ENCODE data around the gene TNPO1.

Gene TNPO1

GRCh38 chr5:72882989-72883388 is 66.5 kb downstream of the TNPO1 start:
- no peak overlapping the region for H3K9ac ChIP-seq (ENCODE audit: low read depth, low read length)
- H3K4me1 ChIP-seq (ENCODE audit: insufficient read depth, low read length), result no peaks in the 10 kb centered on the region
- H3K4me2 ChIP-seq (ENCODE audit: insufficient read depth, low read length), result no peak overlapping the region
- peaks cover 98% of the 10 kb centered on the region for H3K36me3 ChIP-seq (ENCODE audit: insufficient read depth, low read length)
- no peak overlapping the region for H3K4me3 ChIP-seq (ENCODE audit: low read depth in 1 of 2, low read length in 2 of 2)
- H4K20me1 ChIP-seq (ENCODE audit: insufficient read depth, low read length), result peaks cover 10% of the 10 kb centered on the region; the same call in 1 of the 2 replicates
- H2AFZ ChIP-seq (ENCODE audit: low read depth, low read length), result no peak overlapping the region
- no peaks in the 10 kb centered on the region for H3K27me3 ChIP-seq (ENCODE audit: insufficient read depth, low read length, poor library complexity)
- no peaks in the 10 kb centered on the region for H3K9me3 ChIP-seq (ENCODE audit: insufficient read depth, low read length, severe bottlenecking)
- no peak for ATAC-seq (ENCODE audit: insufficient read depth, low read depth)
- no peak for DNase-seq
- TF ChIP-seq EZH2 (IDR thresholded peaks at IDR 0.05; ENCODE audit: borderline replicate concordance, low read depth, low read length, severe bottlenecking) (no peak), CTCF (IDR thresholded peaks at IDR 0.05; ENCODE audit: borderline replicate concordance, extremely low read depth, low read length, poor library complexity, severe bottlenecking) (no peak)
- H3K79me2 ChIP-seq (ENCODE audit: insufficient read depth, low read length), result peaks cover 27% of the 10 kb centered on the region
- no peak overlapping the region for H3K27ac ChIP-seq (ENCODE audit: low read length)

GRCh38 chr5:72883850-72884249 is 67.4 kb downstream of the TNPO1 start:
- no peak for ATAC-seq (ENCODE audit: insufficient read depth, low read depth)
- H3K4me1 ChIP-seq (ENCODE audit: insufficient read depth, low read length), result no peaks in the 10 kb centered on the region
- no peak for TF ChIP-seq EZH2 (IDR thresholded peaks at IDR 0.05; ENCODE audit: borderline replicate concordance, low read depth, low read length, severe bottlenecking)
- no peak for TF ChIP-seq CTCF (IDR thresholded peaks at IDR 0.05; ENCODE audit: borderline replicate concordance, extremely low read depth, low read length, poor library complexity, severe bottlenecking)
- DNase-seq, result no peak
- H3K27me3 ChIP-seq (ENCODE audit: insufficient read depth, low read length, poor library complexity), result no peaks in the 10 kb centered on the region
- peaks cover 98% of the 10 kb centered on the region for H3K36me3 ChIP-seq (ENCODE audit: insufficient read depth, low read length)
- H2AFZ ChIP-seq (ENCODE audit: low read depth, low read length), result no peak overlapping the region
- no peak overlapping the region for H3K9ac ChIP-seq (ENCODE audit: low read depth, low read length)
- H3K9me3 ChIP-seq (ENCODE audit: insufficient read depth, low read length, severe bottlenecking), result no peaks in the 10 kb centered on the region
- peaks cover 10% of the 10 kb centered on the region; the same call in 1 of the 2 replicates for H4K20me1 ChIP-seq (ENCODE audit: insufficient read depth, low read length)
- no peak overlapping the region for H3K4me2 ChIP-seq (ENCODE audit: insufficient read depth, low read length)
- no peak overlapping the region for H3K27ac ChIP-seq (ENCODE audit: low read length)
- peaks cover 22% of the 10 kb centered on the region for H3K79me2 ChIP-seq (ENCODE audit: insufficient read depth, low read length)
- H3K4me3 ChIP-seq (ENCODE audit: low read depth in 1 of 2, low read length in 2 of 2), result no peak overlapping the region

GRCh38 chr5:72884892-72885291 is 68.4 kb downstream of the TNPO1 start:
- Histone ChIP-seq H3K79me2 (ENCODE audit: insufficient read depth, low read length) (peaks cover 21% of the 10 kb centered on the region), H3K36me3 (ENCODE audit: insufficient read depth, low read length) (peaks cover 96% of the 10 kb centered on the region), H3K9me3 (ENCODE audit: insufficient read depth, low read length, severe bottlenecking) (no peaks in the 10 kb centered on the region), H2AFZ (ENCODE audit: low read depth, low read length) (no peak overlapping the region), H3K4me2 (ENCODE audit: insufficient read depth, low read length) (no peak overlapping the region), H3K27me3 (ENCODE audit: insufficient read depth, low read length, poor library complexity) (no peaks in the 10 kb centered on the region), H4K20me1 (ENCODE audit: insufficient read depth, low read length) (peaks cover 10% of the 10 kb centered on the region; the same call in 1 of the 2 replicates), H3K27ac (ENCODE audit: low read length) (no peak overlapping the region), H3K9ac (ENCODE audit: low read depth, low read length) (no peak overlapping the region), H3K4me1 (ENCODE audit: insufficient read depth, low read length) (no peaks in the 10 kb centered on the region), H3K4me3 (ENCODE audit: low read depth in 1 of 2, low read length in 2 of 2) (no peak overlapping the region)
- no peak for DNase-seq
- TF ChIP-seq CTCF (IDR thresholded peaks at IDR 0.05; ENCODE audit: borderline replicate concordance, extremely low read depth, low read length, poor library complexity, severe bottlenecking), result no peak
- TF ChIP-seq EZH2 (IDR thresholded peaks at IDR 0.05; ENCODE audit: borderline replicate concordance, low read depth, low read length, severe bottlenecking), result no peak
- no peak for ATAC-seq (ENCODE audit: insufficient read depth, low read depth)

GRCh38 chr5:72885824-72886223 is 69.4 kb downstream of the TNPO1 start:
- Histone ChIP-seq H3K4me1 (ENCODE audit: insufficient read depth, low read length) (no peaks in the 10 kb centered on the region), H3K4me2 (ENCODE audit: insufficient read depth, low read length) (no peak overlapping the region), H3K9ac (ENCODE audit: low read depth, low read length) (no peak overlapping the region), H3K9me3 (ENCODE audit: insufficient read depth, low read length, severe bottlenecking) (no peaks in the 10 kb centered on the region), H2AFZ (ENCODE audit: low read depth, low read length) (no peak overlapping the region), H3K4me3 (ENCODE audit: low read depth in 1 of 2, low read length in 2 of 2) (no peak overlapping the region), H3K79me2 (ENCODE audit: insufficient read depth, low read length) (peaks cover 21% of the 10 kb centered on the region), H3K27me3 (ENCODE audit: insufficient read depth, low read length, poor library complexity) (no peaks in the 10 kb centered on the region), H3K36me3 (ENCODE audit: insufficient read depth, low read length) (peaks cover 96% of the 10 kb centered on the region), H4K20me1 (ENCODE audit: insufficient read depth, low read length) (peaks cover 10% of the 10 kb centered on the region; the same call in 1 of the 2 replicates), H3K27ac (ENCODE audit: low read length) (no peak overlapping the region)
- DNase-seq (no peak), ATAC-seq (ENCODE audit: insufficient read depth, low read depth) (no peak)
- TF ChIP-seq CTCF (IDR thresholded peaks at IDR 0.05; ENCODE audit: borderline replicate concordance, extremely low read depth, low read length, poor library complexity, severe bottlenecking) (no peak), EZH2 (IDR thresholded peaks at IDR 0.05; ENCODE audit: borderline replicate concordance, low read depth, low read length, severe bottlenecking) (no peak)

Data from DND-41 (cell line).